HEK293T (cell line): ENCODE results near the gene RNF217.
"Not testable (repeated sequence)": the region's sequence is repeated elsewhere in the genome, so short reads cannot be mapped to it uniquely, and the experiment has no call there.

Source experiments
- CTCF ChIA-PET: fragments of 350-600 bp; formaldehyde crosslinking; extraction: SDS; loops from one replicate; lab custom pipeline; 2021; ENCODE audit warnings: antibody characterized with exemption, inconsistent platforms; lab: Yijun Ruan, JAX
- POLR2A ChIA-PET: fragments of 350-600 bp; formaldehyde crosslinking; extraction: SDS; loops from one replicate; lab custom pipeline; 2020; ENCODE audit warnings: antibody characterized with exemption, inconsistent platforms; lab: Yijun Ruan, JAX
- DNase-seq: peaks from one replicate; pipeline ENCODE4 v3.0.0; 2012; ENCODE audit warnings: mixed read lengths; ENCODE audit errors: extremely low spot score
- ARNT ChIP-seq: fragments of 450-650 bp; IDR thresholded peaks from 2 replicates; pipeline ENCODE4 v1.6.1; 2017; ENCODE audit warnings: mild to moderate bottlenecking
- BHLHE40 ChIP-seq: fragments of 450-650 bp; IDR thresholded peaks from 2 replicates; pipeline ENCODE4 v1.6.1; 2016; ENCODE audit warnings: mild to moderate bottlenecking, moderate library complexity, borderline replicate concordance
- CTBP1 ChIP-seq: fragments of 450-650 bp; IDR thresholded peaks from 2 replicates; pipeline ENCODE4 v1.6.1; 2016; ENCODE audit warnings: borderline replicate concordance
- ELF4 ChIP-seq: fragments of 450-650 bp; IDR thresholded peaks from 2 replicates; pipeline ENCODE4 v1.6.1; 2017; ENCODE audit warnings: antibody characterized with exemption
- FOXA1 ChIP-seq: fragments of 450-650 bp; IDR thresholded peaks from 2 replicates; pipeline ENCODE4 v1.6.1; 2016; ENCODE audit warnings: mild to moderate bottlenecking
- FOXK2 ChIP-seq: fragments of 450-650 bp; IDR thresholded peaks from 2 replicates; pipeline ENCODE4 v1.6.1; 2016; ENCODE audit warnings: mild to moderate bottlenecking
- FOXM1 ChIP-seq: fragments of 450-650 bp; IDR thresholded peaks from 2 replicates; pipeline ENCODE4 v1.6.1; 2017; ENCODE audit warnings: mild to moderate bottlenecking, borderline replicate concordance
- HDGF ChIP-seq: fragments of 450-650 bp; IDR thresholded peaks from 2 replicates; pipeline ENCODE4 v1.6.1; 2017; ENCODE audit warnings: antibody characterized with exemption, borderline replicate concordance
- L3MBTL2 ChIP-seq: fragments of 450-650 bp; conservative IDR thresholded peaks from 2 replicates; pipeline ENCODE4 v1.6.1; 2016; ENCODE audit warnings: mild to moderate bottlenecking
- LEF1 ChIP-seq: fragments of 450-650 bp; IDR thresholded peaks from 2 replicates; pipeline ENCODE4 v1.6.1; 2017; ENCODE audit warnings: mild to moderate bottlenecking, borderline replicate concordance
- NFRKB ChIP-seq: fragments of 450-650 bp; IDR thresholded peaks from 2 replicates; pipeline ENCODE4 v1.6.1; 2016; ENCODE audit warnings: mild to moderate bottlenecking, moderate library complexity
- SP1 ChIP-seq: fragments of 450-650 bp; IDR thresholded peaks from 2 replicates; pipeline ENCODE4 v1.6.1; 2017
- SUZ12 ChIP-seq: fragments of 450-650 bp; IDR thresholded peaks from 2 replicates; pipeline ENCODE4 v1.6.1; 2016; ENCODE audit warnings: mild to moderate bottlenecking
- TARDBP ChIP-seq: fragments of 450-650 bp; IDR thresholded peaks from 2 replicates; pipeline ENCODE4 v1.6.1; 2016
- ZNF384 ChIP-seq: fragments of 450-650 bp; IDR thresholded peaks from 2 replicates; pipeline ENCODE4 v1.6.1; 2016
- TF ChIP-seq, protein P1 (sequence below): fragments of 450-650 bp; IDR thresholded peaks from 2 replicates; pipeline ENCODE4 v1.6.1; 2016

The RNF217 gene

DNA sequence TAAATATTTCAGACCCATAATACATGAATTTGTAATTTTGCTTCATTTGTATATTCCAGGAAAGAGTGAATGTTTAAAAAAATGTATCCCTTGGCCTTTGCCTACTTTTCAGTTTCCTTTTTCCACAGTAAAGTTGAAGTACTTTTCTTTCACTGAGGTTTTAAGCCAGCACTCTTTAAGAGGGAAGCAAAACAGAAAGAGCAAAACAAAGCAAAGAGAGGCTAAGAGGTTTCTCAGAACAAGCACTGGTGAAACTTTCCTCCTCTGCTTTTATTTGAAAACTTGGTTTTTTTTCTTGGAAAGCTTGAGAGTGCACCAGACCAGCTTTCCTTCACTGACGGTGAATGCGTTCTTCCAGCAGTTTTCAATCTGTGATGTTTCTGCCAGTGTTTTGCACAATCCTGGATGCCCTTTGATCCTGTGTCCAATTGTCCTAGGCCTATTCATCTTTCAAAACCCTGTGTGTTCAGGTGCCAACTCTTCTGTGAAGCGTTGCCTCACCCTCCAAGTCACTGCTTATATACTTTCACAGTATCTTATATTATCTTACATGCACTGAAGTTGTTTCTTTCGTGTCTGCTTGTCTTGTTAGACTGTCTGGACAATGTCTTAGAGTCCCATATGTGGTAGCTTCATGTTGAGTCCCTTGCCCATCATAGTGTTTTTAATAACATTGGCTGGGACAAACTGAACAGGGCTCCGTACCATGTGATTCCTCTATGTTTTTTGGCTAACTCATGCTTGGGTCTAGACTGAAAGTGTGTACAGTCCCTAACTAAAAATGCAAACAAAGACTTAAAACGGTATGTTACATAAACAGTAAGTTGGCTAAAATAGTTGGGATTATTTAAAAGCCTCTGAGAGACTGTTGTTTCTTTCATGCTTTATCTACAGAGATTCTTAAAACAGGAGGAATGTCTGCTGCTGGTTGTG lies 1.9 kb downstream of the RNF217 start:
- TF ChIP-seq NFRKB (no peak), L3MBTL2 (no peak), ELF4 (no peak), BHLHE40 (no peak), HDGF (no peak), SUZ12 (no peak), FOXM1 (no peak), FOXK2 (no peak), ARNT (no peak), LEF1 (no peak)
- TF ChIP-seq, protein P1, sequence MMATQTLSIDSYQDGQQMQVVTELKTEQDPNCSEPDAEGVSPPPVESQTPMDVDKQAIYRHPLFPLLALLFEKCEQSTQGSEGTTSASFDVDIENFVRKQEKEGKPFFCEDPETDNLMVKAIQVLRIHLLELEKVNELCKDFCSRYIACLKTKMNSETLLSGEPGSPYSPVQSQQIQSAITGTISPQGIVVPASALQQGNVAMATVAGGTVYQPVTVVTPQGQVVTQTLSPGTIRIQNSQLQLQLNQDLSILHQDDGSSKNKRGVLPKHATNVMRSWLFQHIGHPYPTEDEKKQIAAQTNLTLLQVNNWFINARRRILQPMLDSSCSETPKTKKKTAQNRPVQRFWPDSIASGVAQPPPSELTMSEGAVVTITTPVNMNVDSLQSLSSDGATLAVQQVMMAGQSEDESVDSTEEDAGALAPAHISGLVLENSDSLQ, result no peak
- no peak for DNase-seq
- ChIA-PET POLR2A (interaction anchor here (1.4 to 2.1 kb wide), 5 partner anchors 10 to 150 kb away, joined by 4 to 10 read pairs (median 7); no protein-coding TSS in a partner anchor), CTCF (interaction anchor here (0.6 to 0.7 kb wide), 2 partner anchors 88 to 103 kb away, joined by 4 to 5 read pairs; no protein-coding TSS in a partner anchor)

DNA sequence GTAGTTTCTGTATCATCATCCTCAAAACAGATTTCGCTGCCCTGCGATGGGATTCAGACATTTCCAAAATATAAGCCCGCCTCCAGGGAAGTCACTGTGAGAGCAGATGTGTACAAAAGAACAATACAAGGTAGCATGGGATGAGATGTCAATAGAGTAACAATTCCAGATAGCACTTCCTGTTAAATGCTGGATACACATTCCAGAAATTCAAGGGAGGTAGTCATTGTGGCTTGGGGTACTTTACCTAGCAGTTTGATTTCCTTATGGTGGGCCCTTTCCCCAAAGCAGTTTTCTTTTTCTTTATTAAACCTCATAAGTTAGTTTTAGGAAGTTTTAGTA lies 2.5 kb downstream of the RNF217 start:
- ChIA-PET POLR2A (no interaction called here), CTCF (no interaction called here)
- no peak for TF ChIP-seq LEF1
- no peak for TF ChIP-seq FOXK2
- no peak for TF ChIP-seq HDGF
- TF ChIP-seq CTBP1, result no peak
- TF ChIP-seq ARNT, result no peak
- no peak for TF ChIP-seq FOXM1
- no peak for TF ChIP-seq BHLHE40
- TF ChIP-seq ELF4, result no peak
- TF ChIP-seq SP1, result no peak
- no peak for TF ChIP-seq TARDBP
- DNase-seq, result no peak

GRCh38 chr6:124965424-124965850 lies 3.2 kb downstream of the RNF217 start:
- CTCF ChIA-PET, POLR2A ChIA-PET: not testable (repeated sequence)

DNA sequence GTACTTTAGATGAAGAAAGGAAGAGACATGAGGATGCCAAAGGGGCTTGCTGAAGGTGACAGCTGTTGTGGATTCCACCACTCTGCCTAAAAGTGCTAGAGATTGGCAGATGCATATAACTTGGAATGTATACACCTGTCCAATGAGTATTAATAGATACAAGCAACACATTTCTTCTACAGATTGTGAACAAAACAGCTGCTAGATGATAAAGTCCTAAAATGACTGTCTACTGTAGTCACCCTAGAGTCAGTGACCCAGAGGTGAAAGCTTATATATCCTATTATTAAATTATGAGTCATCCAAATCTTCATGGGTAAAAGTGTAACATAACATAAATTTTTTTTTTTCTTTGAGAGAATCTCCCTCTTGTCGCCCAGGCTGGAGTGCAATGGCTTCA lies 5.2 kb downstream of the RNF217 start:
- CTCF ChIA-PET, result interaction anchor here (0.6 kb wide), 2 partner anchors 196 to 1335 kb away, joined by 3 to 4 read pairs; no protein-coding TSS in a partner anchor

More at GRCh38 chr6:124965424-124965850, 3.2 kb downstream of the RNF217 start:
- DNase-seq, result not testable (repeated sequence)

GRCh38 chr6:124968401-124968800 lies 6.2 kb downstream of the RNF217 start:
- TF ChIP-seq FOXA1 (no peak), FOXK2 (no peak), HDGF (no peak), ARNT (no peak), L3MBTL2 (no peak)
- DNase-seq, result no peak
- ChIA-PET POLR2A (no interaction called here), CTCF (no interaction called here)

More for the DNA sequence above, 5.2 kb downstream of the RNF217 start:
- TF ChIP-seq FOXM1 (no peak), SP1 (no peak)
- POLR2A ChIA-PET, result interaction anchor here (0.9 kb wide), 1 partner anchor 43 kb away, joined by 3 read pairs; no protein-coding TSS in a partner anchor
- no peak for DNase-seq

DNA sequence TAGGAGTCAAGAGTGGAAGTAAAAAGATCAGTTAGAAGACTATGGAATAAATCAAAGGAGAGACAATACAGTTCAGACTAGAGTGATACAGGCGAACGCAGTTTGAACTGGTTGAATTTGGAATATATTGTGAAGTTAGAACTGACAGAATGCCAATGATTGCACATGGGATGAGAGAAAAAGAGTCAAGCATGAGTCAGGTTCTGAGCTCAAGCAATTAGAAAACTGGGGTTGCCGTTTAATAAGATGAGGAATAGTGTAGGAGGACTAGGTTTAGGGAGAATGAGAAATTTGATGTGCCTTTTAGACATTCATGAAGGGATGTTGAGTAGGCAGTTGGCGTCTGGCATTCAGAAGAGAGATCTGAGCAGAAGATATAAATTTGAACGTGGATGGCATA lies 8.0 kb downstream of the RNF217 start:
- ChIA-PET CTCF (no interaction called here), POLR2A (no interaction called here)

DNA sequence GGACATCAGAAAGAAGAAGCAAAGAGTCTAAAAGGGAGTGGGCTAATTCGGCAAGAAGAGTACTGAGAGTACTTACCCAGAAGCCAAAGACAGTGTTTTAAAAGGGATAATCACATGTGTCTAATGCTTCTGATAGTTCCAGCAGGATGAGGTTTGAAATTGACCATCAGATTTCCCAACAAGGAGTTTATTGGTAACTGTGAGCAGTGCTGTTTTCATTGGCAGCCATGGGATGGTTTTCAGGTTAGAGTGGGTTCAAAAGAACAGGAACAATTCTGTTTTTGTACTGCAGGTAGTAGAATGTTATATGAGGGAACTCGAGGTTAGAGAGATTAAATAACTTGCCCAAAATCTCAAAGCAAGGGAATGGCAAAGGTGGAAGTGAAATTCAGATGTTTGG lies 8.5 kb downstream of the RNF217 start:
- CTCF ChIA-PET, result no interaction called here
- TF ChIP-seq L3MBTL2 (no peak), ZNF384 (no peak), ELF4 (no peak), NFRKB (no peak), TARDBP (no peak), FOXA1 (no peak), FOXK2 (no peak), LEF1 (no peak), BHLHE40 (no peak), HDGF (no peak), SUZ12 (no peak), ARNT (no peak)
- POLR2A ChIA-PET, result no interaction called here
- no peak for DNase-seq

More for the DNA sequence above, 8.0 kb downstream of the RNF217 start:
- no peak for DNase-seq
- no peak for TF ChIP-seq SUZ12
- TF ChIP-seq BHLHE40, result no peak
- TF ChIP-seq SP1, result no peak
- no peak for TF ChIP-seq ZNF384

GRCh38 chr6:124973780-124974179 lies 11.5 kb downstream of the RNF217 start:
- ChIA-PET CTCF (no interaction called here), POLR2A (interaction anchor here (0.7 to 1.4 kb wide), 2 partner anchors 10 to 12 kb away, joined by 3 to 7 read pairs; no protein-coding TSS in a partner anchor)
- TF ChIP-seq SP1 (no peak), NFRKB (no peak), CTBP1 (no peak), ELF4 (no peak)
- no peak for DNase-seq
